ENCODE measurements around the gene PLAC1. TPM values are rescaled to one million over a fixed set of nuclear protein-coding genes. Genes with fewer than 3 reads are reported as not detected.

Gene PLAC1
- polyA plus RNA-seq, 1 donor from 2014 or later = not detected

- Histone ChIP-seq H3F3A (ENCODE audit: insufficient read depth, low read length, poor library complexity, severe bottlenecking) (no peaks in the 10 kb centered on the region), H3K9me3 (ENCODE audit: low read length) (no peaks in the 10 kb centered on the region), H3K4me3 (ENCODE audit: low read length) (no peak overlapping the region), H3K9me2 (ENCODE audit: insufficient read depth, low read length) (no peaks in the 10 kb centered on the region), H3K79me2 (replicated peaks; ENCODE audit: insufficient read depth, low read length) (no peaks in the 10 kb centered on the region), H4K20me1 (ENCODE audit: insufficient read depth) (no peaks in the 10 kb centered on the region), H3K36me3 (ENCODE audit: insufficient read depth, low read length) (no peaks in the 10 kb centered on the region), H2AFZ (ENCODE audit: low read depth, low read length) (no peak overlapping the region), H3K27ac (ENCODE audit: low read length) (no peak overlapping the region), H3K9ac (ENCODE audit: low read length) (no peak overlapping the region), H3K4me2 (ENCODE audit: low read length) (no peak overlapping the region), H3K27me3 (ENCODE audit: insufficient read depth, low read depth, low read length) (no peaks in the 10 kb centered on the region)
- TF ChIP-seq EZH2 (IDR thresholded peaks at IDR 0.05; ENCODE audit: borderline replicate concordance, insufficient read depth, low read length, poor library complexity, severe bottlenecking) = no peak
Observed at GRCh38 chrX:134624046-134624430, 34.2 kb downstream of the PLAC1 start.

- TF ChIP-seq EP300 (conservative IDR thresholded peaks at IDR 0.05; ENCODE audit: poor library complexity, severe bottlenecking) (no peak), TAF1 (IDR thresholded peaks at IDR 0.05; ENCODE audit: low read depth) (no peak), EZH2 (IDR thresholded peaks at IDR 0.05; ENCODE audit: borderline replicate concordance, insufficient read depth, low read length, poor library complexity, severe bottlenecking) (no peak), SMC3 (conservative IDR thresholded peaks at IDR 0.05; ENCODE audit: poor library complexity) (no peak), CTCF (IDR thresholded peaks at IDR 0.05; ENCODE audit: poor library complexity, severe bottlenecking) (no peak), RAD21 (conservative IDR thresholded peaks at IDR 0.05) (no peak), MXI1 (conservative IDR thresholded peaks at IDR 0.05; ENCODE audit: poor library complexity, severe bottlenecking) (no peak), REST (IDR thresholded peaks at IDR 0.05; ENCODE audit: borderline replicate concordance) (no peak), POLR2AphosphoS5 (IDR thresholded peaks at IDR 0.05) (no peak)
- H3F3A ChIP-seq (ENCODE audit: insufficient read depth, low read length, poor library complexity, severe bottlenecking) = no peaks in the 10 kb centered on the region
- no peaks in the 10 kb centered on the region for H3K9me3 ChIP-seq (ENCODE audit: low read length)
- H3K36me3 ChIP-seq (ENCODE audit: insufficient read depth, low read length) = no peaks in the 10 kb centered on the region
- no peaks in the 10 kb centered on the region for H3K9me2 ChIP-seq (ENCODE audit: insufficient read depth, low read length)
- no peaks in the 10 kb centered on the region for H3K27me3 ChIP-seq (ENCODE audit: insufficient read depth, low read depth, low read length)
- no peaks in the 10 kb centered on the region for H4K20me1 ChIP-seq (ENCODE audit: insufficient read depth)
- H3K4me2 ChIP-seq (ENCODE audit: low read length) = no peak overlapping the region
- H3K4me3 ChIP-seq (ENCODE audit: low read length) = no peak overlapping the region
- no peak overlapping the region for H3K9ac ChIP-seq (ENCODE audit: low read length)
- H2AFZ ChIP-seq (ENCODE audit: low read depth, low read length) = no peak overlapping the region
- no peaks in the 10 kb centered on the region for H3K79me2 ChIP-seq (replicated peaks; ENCODE audit: insufficient read depth, low read length)
- no peak overlapping the region for H3K27ac ChIP-seq (ENCODE audit: low read length)
Observed at GRCh38 chrX:134623293-134624045, 34.8 kb downstream of the PLAC1 start.
